HepG2 (cell line): ENCODE results near the gene ASIC3. TPM values are rescaled to one million over a fixed set of nuclear protein-coding genes. Genes with fewer than 3 reads are reported as not detected.

Experiments used
- HMG20B ChIP-seq: conservative IDR thresholded peaks from 2 replicates; pipeline ENCODE4 v1.6.1; 2016; ENCODE audit warnings: missing genetic modification reagents, missing compliant biosample characterization
- JARID2 ChIP-seq: sonication (generic); formaldehyde crosslinking; IDR thresholded peaks from 2 replicates; pipeline ENCODE4 v1.8.1; 2023; ENCODE audit warnings: missing genetic modification reagents, inconsistent platforms; ENCODE audit not compliant: insufficient replicate concordance
- LCORL ChIP-seq, 2 experiments: fragments of 450-650 bp in 1 of 2; sonication (generic) in 1 of 2; formaldehyde crosslinking in 1 of 2; IDR thresholded peaks; 2 replicates each; pipeline versions ENCODE4 v1.5.0 to v1.6.1; 2017 to 2020; ENCODE audit warnings: antibody characterized with exemption in 1 of 2, missing genetic modification reagents in 1 of 2
- NFE2L1 ChIP-seq: sonication (generic); formaldehyde crosslinking; IDR thresholded peaks from 2 replicates; pipeline ENCODE4 v1.4.0; 2020; ENCODE audit warnings: missing genetic modification reagents, mild to moderate bottlenecking, borderline replicate concordance
- REST ChIP-seq, 2 experiments: IDR thresholded peaks; 2 replicates each; pipeline ENCODE4 v1.6.1; 2011 to 2012; ENCODE audit warnings: low read length in 2 of 2, borderline replicate concordance in 1 of 2, low read depth in 1 of 2, mild to moderate bottlenecking in 1 of 2, moderate library complexity in 1 of 2
- XBP1 ChIP-seq: sonication (generic); formaldehyde crosslinking; IDR thresholded peaks from 2 replicates; pipeline ENCODE4 v1.5.0; 2020; ENCODE audit warnings: missing genetic modification reagents
- ZFP37 ChIP-seq: sonication (generic); formaldehyde crosslinking; IDR thresholded peaks from 2 replicates; pipeline ENCODE4 v1.4.0; 2020; ENCODE audit warnings: missing genetic modification reagents, borderline replicate concordance
- ZFX ChIP-seq: sonication (generic); formaldehyde crosslinking; IDR thresholded peaks from 2 replicates; pipeline ENCODE4 v1.4.0; 2020; ENCODE audit warnings: mild to moderate bottlenecking, low read depth, missing genetic modification reagents, moderate library complexity
- ZNF142 ChIP-seq: sonication (generic); formaldehyde crosslinking; IDR thresholded peaks from 2 replicates; pipeline ENCODE4 v1.4.0; 2020; ENCODE audit warnings: missing genetic modification reagents
- ZNF468 ChIP-seq: sonication (generic); formaldehyde crosslinking; IDR thresholded peaks from 2 replicates; pipeline ENCODE4 v1.8.0; 2022; ENCODE audit warnings: mild to moderate bottlenecking, moderate library complexity, missing genetic modification reagents
- ZNF839 ChIP-seq: sonication (generic); formaldehyde crosslinking; IDR thresholded peaks from 2 replicates; pipeline ENCODE4 v1.4.0; 2020; ENCODE audit warnings: missing genetic modification reagents, mild to moderate bottlenecking, borderline replicate concordance
- polyA plus RNA-seq, 8 experiments: library from polyadenylated mRNA; depleted of rRNA in 3 of 8; stranded (reverse) in 7 of 8; unstranded in 1 of 8; fragments of >200 nt; fragmentation: Illumina TruSeq in 4 of 8; extraction: Trizol in 4 of 8; gene quantifications; 2 replicates each; pipeline versions ENCODE4 v1.2.1 to v1.2.3, GENCODE V29; 2011 to 2016; ENCODE audit warnings: low read depth in 4 of 8, missing spikeins in 1 of 8, mixed read lengths in 1 of 8; ENCODE audit not compliant: insufficient read depth in 1 of 8
- total RNA-seq, 5 experiments: library from RNA; depleted of rRNA; stranded (reverse); fragments of >200 nt; fragmentation: Illumina TruSeq; extraction: Trizol; gene quantifications; 2 replicates each; pipeline ENCODE4 v1.2.3, GENCODE V29; 2016; ENCODE audit warnings: low read depth in 1 of 5
- TF ChIP-seq, protein P1 (sequence below): sonication (generic); formaldehyde crosslinking; IDR thresholded peaks from 2 replicates; pipeline ENCODE4 v1.4.0; 2020; ENCODE audit warnings: mild to moderate bottlenecking, missing genetic modification reagents, borderline replicate concordance
- TF ChIP-seq, protein P2 (sequence below): sonication (generic); formaldehyde crosslinking; IDR thresholded peaks from 2 replicates; pipeline ENCODE4 v1.8.0; 2022; ENCODE audit warnings: mild to moderate bottlenecking, missing genetic modification reagents; ENCODE audit not compliant: insufficient replicate concordance

ASIC3 gene
- total and polyA plus RNA-seq, 2 of the 13 experiments (the other 11 are each of a cell fraction or from before 2014, with no cell fraction given): 0.51 TPM; not detected in 1

- TF ChIP-seq JARID2 (no peak), ZFX (peak; percentile 92), ZFP37 (CRISPR knock-in tag) (no peak), LCORL (IDR thresholded peaks at IDR 0.05) (no peak), LCORL (CRISPR knock-in tag; IDR thresholded peaks at IDR 0.05) (no peak; the same call in 1 of the 2 replicates), HMG20B (no peak), NFE2L1 (CRISPR knock-in tag) (no peak), XBP1 (CRISPR knock-in tag) (no peak), REST (IDR thresholded peaks at IDR 0.05; ENCODE audit: borderline replicate concordance in 1 of 2, low read depth in 1 of 2, low read length in 2 of 2) (0 out of 4 replicates have a peak, but pooled peaks of 1 of the 2 experiments have one; percentile 44), ZNF839 (no peak; the same call in 1 of the 2 replicates), ZNF142 (CRISPR knock-in tag) (no peak; the same call in 1 of the 2 replicates), ZNF468 (0 out of 2 replicates have a peak, but pooled peaks have one; percentile 4)
- TF ChIP-seq, protein P1, sequence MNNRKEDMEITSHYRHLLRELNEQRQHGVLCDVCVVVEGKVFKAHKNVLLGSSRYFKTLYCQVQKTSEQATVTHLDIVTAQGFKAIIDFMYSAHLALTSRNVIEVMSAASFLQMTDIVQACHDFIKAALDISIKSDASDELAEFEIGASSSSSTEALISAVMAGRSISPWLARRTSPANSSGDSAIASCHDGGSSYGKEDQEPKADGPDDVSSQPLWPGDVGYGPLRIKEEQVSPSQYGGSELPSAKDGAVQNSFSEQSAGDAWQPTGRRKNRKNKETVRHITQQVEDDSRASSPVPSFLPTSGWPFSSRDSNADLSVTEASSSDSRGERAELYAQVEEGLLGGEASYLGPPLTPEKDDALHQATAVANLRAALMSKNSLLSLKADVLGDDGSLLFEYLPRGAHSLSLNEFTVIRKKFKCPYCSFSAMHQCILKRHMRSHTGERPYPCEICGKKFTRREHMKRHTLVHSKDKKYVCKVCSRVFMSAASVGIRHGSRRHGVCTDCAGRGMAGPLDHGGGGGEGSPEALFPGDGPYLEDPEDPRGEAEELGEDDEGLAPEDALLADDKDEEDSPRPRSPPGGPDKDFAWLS (CRISPR knock-in tag): no peak
- TF ChIP-seq, protein P2, sequence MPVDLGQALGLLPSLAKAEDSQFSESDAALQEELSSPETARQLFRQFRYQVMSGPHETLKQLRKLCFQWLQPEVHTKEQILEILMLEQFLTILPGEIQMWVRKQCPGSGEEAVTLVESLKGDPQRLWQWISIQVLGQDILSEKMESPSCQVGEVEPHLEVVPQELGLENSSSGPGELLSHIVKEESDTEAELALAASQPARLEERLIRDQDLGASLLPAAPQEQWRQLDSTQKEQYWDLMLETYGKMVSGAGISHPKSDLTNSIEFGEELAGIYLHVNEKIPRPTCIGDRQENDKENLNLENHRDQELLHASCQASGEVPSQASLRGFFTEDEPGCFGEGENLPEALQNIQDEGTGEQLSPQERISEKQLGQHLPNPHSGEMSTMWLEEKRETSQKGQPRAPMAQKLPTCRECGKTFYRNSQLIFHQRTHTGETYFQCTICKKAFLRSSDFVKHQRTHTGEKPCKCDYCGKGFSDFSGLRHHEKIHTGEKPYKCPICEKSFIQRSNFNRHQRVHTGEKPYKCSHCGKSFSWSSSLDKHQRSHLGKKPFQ (CRISPR knock-in tag): peak; percentile 38
These were observed 32.3 kb downstream of the ASIC3 start, which contains the start of gene FASTK (continued) for GRCh38 chr7:151080522-151081169.
